ENCODE data around the gene TSC2.

Gene TSC2

GRCh38 chr16:2087748-2088631 lies 40.2 kb downstream of the TSC2 start:
- Histone ChIP-seq H3K36me3 (ENCODE audit: control insufficient read depth, low read depth, low read length) (peaks cover 9% of the 10 kb centered on the region), H3K9ac (ENCODE audit: low read length) (no peak overlapping the region)

GRCh38 chr16:2088759-2089358 lies 41.1 kb downstream of the TSC2 start:
- Histone ChIP-seq H3K9me3 (ENCODE audit: control insufficient read depth, low read depth, low read length) (no peaks in the 10 kb centered on the region), H3K36me3 (ENCODE audit: control insufficient read depth, low read depth, low read length) (peaks cover 9% of the 10 kb centered on the region), H3K4me1 (ENCODE audit: control insufficient read depth, low read depth, low read length) (no peaks in the 10 kb centered on the region), H3K4me3 (ENCODE audit: low read length) (no peak overlapping the region), H3K27ac (ENCODE audit: low read length) (no peak overlapping the region), H3K27me3 (ENCODE audit: control insufficient read depth, insufficient read depth, low read length) (no peaks in the 10 kb centered on the region), H3K9ac (ENCODE audit: low read length) (no peak overlapping the region)

More at GRCh38 chr16:2087748-2088631, 40.2 kb downstream of the TSC2 start:
- Histone ChIP-seq H3K27ac (ENCODE audit: low read length) (no peak overlapping the region), H3K9me3 (ENCODE audit: control insufficient read depth, low read depth, low read length) (no peaks in the 10 kb centered on the region), H3K4me3 (ENCODE audit: low read length) (no peak overlapping the region), H3K27me3 (ENCODE audit: control insufficient read depth, insufficient read depth, low read length) (no peaks in the 10 kb centered on the region), H3K4me1 (ENCODE audit: control insufficient read depth, low read depth, low read length) (no peaks in the 10 kb centered on the region)

GRCh38 chr16:2089706-2090480 lies 42.1 kb downstream of the TSC2 start:
- H3K27me3 ChIP-seq (ENCODE audit: control insufficient read depth, insufficient read depth, low read length), result no peaks in the 10 kb centered on the region
- H3K9ac ChIP-seq (ENCODE audit: low read length), result no peak overlapping the region
- H3K4me3 ChIP-seq (ENCODE audit: low read length), result no peak overlapping the region
- H3K27ac ChIP-seq (ENCODE audit: low read length), result no peak overlapping the region
- peaks cover 9% of the 10 kb centered on the region for H3K36me3 ChIP-seq (ENCODE audit: control insufficient read depth, low read depth, low read length)
- no peaks in the 10 kb centered on the region for H3K4me1 ChIP-seq (ENCODE audit: control insufficient read depth, low read depth, low read length)
- no peaks in the 10 kb centered on the region for H3K9me3 ChIP-seq (ENCODE audit: control insufficient read depth, low read depth, low read length)

GRCh38 chr16:2090481-2090776 lies 42.6 kb downstream of the TSC2 start:
- Histone ChIP-seq H3K27me3 (ENCODE audit: control insufficient read depth, insufficient read depth, low read length) (no peaks in the 10 kb centered on the region), H3K27ac (ENCODE audit: low read length) (no peak overlapping the region), H3K9me3 (ENCODE audit: control insufficient read depth, low read depth, low read length) (no peaks in the 10 kb centered on the region), H3K9ac (ENCODE audit: low read length) (no peak overlapping the region), H3K36me3 (ENCODE audit: control insufficient read depth, low read depth, low read length) (peaks cover 9% of the 10 kb centered on the region), H3K4me3 (ENCODE audit: low read length) (peak overlapping the region; percentile 47), H3K4me1 (ENCODE audit: control insufficient read depth, low read depth, low read length) (no peaks in the 10 kb centered on the region)

GRCh38 chr16:2090777-2091546 lies 43.2 kb downstream of the TSC2 start:
- Histone ChIP-seq H3K4me3 (ENCODE audit: low read length) (peak overlapping the region; percentile 51), H3K9me3 (ENCODE audit: control insufficient read depth, low read depth, low read length) (no peaks in the 10 kb centered on the region), H3K9ac (ENCODE audit: low read length) (no peak overlapping the region), H3K27me3 (ENCODE audit: control insufficient read depth, insufficient read depth, low read length) (no peaks in the 10 kb centered on the region), H3K27ac (ENCODE audit: low read length) (no peak overlapping the region), H3K36me3 (ENCODE audit: control insufficient read depth, low read depth, low read length) (peaks cover 9% of the 10 kb centered on the region), H3K4me1 (ENCODE audit: control insufficient read depth, low read depth, low read length) (no peaks in the 10 kb centered on the region)

GRCh38 chr16:2091547-2092255 lies 43.9 kb downstream of the TSC2 start:
- H3K27me3 ChIP-seq (ENCODE audit: control insufficient read depth, insufficient read depth, low read length), result no peaks in the 10 kb centered on the region
- peaks cover 9% of the 10 kb centered on the region for H3K36me3 ChIP-seq (ENCODE audit: control insufficient read depth, low read depth, low read length)
- no peaks in the 10 kb centered on the region for H3K4me1 ChIP-seq (ENCODE audit: control insufficient read depth, low read depth, low read length)
- no peaks in the 10 kb centered on the region for H3K9me3 ChIP-seq (ENCODE audit: control insufficient read depth, low read depth, low read length)
- no peak overlapping the region for H3K27ac ChIP-seq (ENCODE audit: low read length)
- H3K9ac ChIP-seq (ENCODE audit: low read length), result no peak overlapping the region
- H3K4me3 ChIP-seq (ENCODE audit: low read length), result peak overlapping the region; percentile 51

- Histone ChIP-seq H3K36me3 (ENCODE audit: control insufficient read depth, low read depth, low read length) (peaks cover 9% of the 10 kb centered on the region), H3K27ac (ENCODE audit: low read length) (no peak overlapping the region), H3K9me3 (ENCODE audit: control insufficient read depth, low read depth, low read length) (no peaks in the 10 kb centered on the region), H3K9ac (ENCODE audit: low read length) (no peak overlapping the region), H3K4me1 (ENCODE audit: control insufficient read depth, low read depth, low read length) (no peaks in the 10 kb centered on the region), H3K4me3 (ENCODE audit: low read length) (no peak overlapping the region), H3K27me3 (ENCODE audit: control insufficient read depth, insufficient read depth, low read length) (no peaks in the 10 kb centered on the region)
Observed at GRCh38 chr16:2092256-2092620, 44.5 kb downstream of the TSC2 start.

- Histone ChIP-seq H3K9ac (ENCODE audit: low read length) (no peak overlapping the region), H3K36me3 (ENCODE audit: control insufficient read depth, low read depth, low read length) (peaks cover 9% of the 10 kb centered on the region), H3K4me3 (ENCODE audit: low read length) (no peak overlapping the region), H3K9me3 (ENCODE audit: control insufficient read depth, low read depth, low read length) (no peaks in the 10 kb centered on the region), H3K4me1 (ENCODE audit: control insufficient read depth, low read depth, low read length) (no peaks in the 10 kb centered on the region), H3K27ac (ENCODE audit: low read length) (no peak overlapping the region), H3K27me3 (ENCODE audit: control insufficient read depth, insufficient read depth, low read length) (no peaks in the 10 kb centered on the region)
Observed at GRCh38 chr16:2092866-2093265, 45.1 kb downstream of the TSC2 start.

- no peak overlapping the region for H3K27ac ChIP-seq (ENCODE audit: low read length)
- no peaks in the 10 kb centered on the region for H3K4me1 ChIP-seq (ENCODE audit: control insufficient read depth, low read depth, low read length)
- H3K9me3 ChIP-seq (ENCODE audit: control insufficient read depth, low read depth, low read length), result no peaks in the 10 kb centered on the region
- no peak overlapping the region for H3K4me3 ChIP-seq (ENCODE audit: low read length)
- H3K9ac ChIP-seq (ENCODE audit: low read length), result no peak overlapping the region
- no peaks in the 10 kb centered on the region for H3K27me3 ChIP-seq (ENCODE audit: control insufficient read depth, insufficient read depth, low read length)
- peaks cover 4% of the 10 kb centered on the region for H3K36me3 ChIP-seq (ENCODE audit: control insufficient read depth, low read depth, low read length)
Observed at GRCh38 chr16:2093793-2094192, 46.0 kb downstream of the TSC2 start.

GRCh38 chr16:2095315-2095853 lies 47.6 kb downstream of the TSC2 start:
- Histone ChIP-seq H3K27ac (ENCODE audit: low read length) (no peak overlapping the region), H3K9ac (ENCODE audit: low read length) (no peak overlapping the region), H3K36me3 (ENCODE audit: control insufficient read depth, low read depth, low read length) (no peaks in the 10 kb centered on the region), H3K9me3 (ENCODE audit: control insufficient read depth, low read depth, low read length) (no peaks in the 10 kb centered on the region), H3K4me1 (ENCODE audit: control insufficient read depth, low read depth, low read length) (no peaks in the 10 kb centered on the region), H3K4me3 (ENCODE audit: low read length) (no peak overlapping the region), H3K27me3 (ENCODE audit: control insufficient read depth, insufficient read depth, low read length) (no peaks in the 10 kb centered on the region)

All from iPS-18a (cell line).